ENCODE data around the gene PIAS2.

DNA sequence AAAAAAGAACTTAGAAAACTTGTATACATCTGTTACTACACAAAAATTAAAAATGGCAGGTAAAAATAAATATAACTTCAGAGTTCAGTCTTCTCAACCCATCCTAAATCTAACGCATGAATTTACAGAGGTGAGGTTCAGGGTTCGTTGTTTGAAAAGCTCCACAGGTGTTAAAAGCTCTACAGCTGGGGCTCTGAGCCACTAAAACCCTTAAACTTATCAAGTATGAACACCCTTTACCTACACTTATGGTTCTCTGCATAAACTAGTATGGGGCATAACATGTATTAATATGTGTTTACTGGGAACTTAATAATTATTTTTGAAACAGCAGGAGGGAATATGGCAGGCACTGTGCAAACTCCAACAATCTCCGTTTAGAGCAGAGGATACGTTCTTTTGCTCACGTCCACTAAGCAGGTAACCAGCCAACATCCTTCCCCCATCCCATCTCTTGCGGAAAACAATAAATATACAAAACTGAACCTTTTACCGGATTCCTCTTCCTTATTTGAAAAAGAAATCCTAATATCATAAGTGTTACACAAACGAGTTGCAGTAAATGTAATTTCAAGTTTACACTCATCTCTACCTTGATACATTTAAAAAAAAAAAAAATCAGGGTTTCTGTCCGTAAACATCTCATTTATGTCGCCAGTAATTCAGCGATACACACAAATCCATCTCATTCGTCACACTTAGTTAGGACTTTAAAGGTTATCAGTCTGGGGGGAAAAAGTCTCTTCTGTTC is 1.3 kb downstream of the PIAS2 start:
- TF ChIP-seq, protein P1, sequence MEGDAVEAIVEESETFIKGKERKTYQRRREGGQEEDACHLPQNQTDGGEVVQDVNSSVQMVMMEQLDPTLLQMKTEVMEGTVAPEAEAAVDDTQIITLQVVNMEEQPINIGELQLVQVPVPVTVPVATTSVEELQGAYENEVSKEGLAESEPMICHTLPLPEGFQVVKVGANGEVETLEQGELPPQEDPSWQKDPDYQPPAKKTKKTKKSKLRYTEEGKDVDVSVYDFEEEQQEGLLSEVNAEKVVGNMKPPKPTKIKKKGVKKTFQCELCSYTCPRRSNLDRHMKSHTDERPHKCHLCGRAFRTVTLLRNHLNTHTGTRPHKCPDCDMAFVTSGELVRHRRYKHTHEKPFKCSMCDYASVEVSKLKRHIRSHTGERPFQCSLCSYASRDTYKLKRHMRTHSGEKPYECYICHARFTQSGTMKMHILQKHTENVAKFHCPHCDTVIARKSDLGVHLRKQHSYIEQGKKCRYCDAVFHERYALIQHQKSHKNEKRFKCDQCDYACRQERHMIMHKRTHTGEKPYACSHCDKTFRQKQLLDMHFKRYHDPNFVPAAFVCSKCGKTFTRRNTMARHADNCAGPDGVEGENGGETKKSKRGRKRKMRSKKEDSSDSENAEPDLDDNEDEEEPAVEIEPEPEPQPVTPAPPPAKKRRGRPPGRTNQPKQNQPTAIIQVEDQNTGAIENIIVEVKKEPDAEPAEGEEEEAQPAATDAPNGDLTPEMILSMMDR (IDR thresholded peaks at IDR 0.05): no peak
- TF ChIP-seq POLR2A (IDR thresholded peaks at IDR 0.05) (no peak), EP300 (IDR thresholded peaks at IDR 0.05; ENCODE audit: low read depth) (no peak)
